ENCODE measurements around the gene PDZD2.

DNA sequence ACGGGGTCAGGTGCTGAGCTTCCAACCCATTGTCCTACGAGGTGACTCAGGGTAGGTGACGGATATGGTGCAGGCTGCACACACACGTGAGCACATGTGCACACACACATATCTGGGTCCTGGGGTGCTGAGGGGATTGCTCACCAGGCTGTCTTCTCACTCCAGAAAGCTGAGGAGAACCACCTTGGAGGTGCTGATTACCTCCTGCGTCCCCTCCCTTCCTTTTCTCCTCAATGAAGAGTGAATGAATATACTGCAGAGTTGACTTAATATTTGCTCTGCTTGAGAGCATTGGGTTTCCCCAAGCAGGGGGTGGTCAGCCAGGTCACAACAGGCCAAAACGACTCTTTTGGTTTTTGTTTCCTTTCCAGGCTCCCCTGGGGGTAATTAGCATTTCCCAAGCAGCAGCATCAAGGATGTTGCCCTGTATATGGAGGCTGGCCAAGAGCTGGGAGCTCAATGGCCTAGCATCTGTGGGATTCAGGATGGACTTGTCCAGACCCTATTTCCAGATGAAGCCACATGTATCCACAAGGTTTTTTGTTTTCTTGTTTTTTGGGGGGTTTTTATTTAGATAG is 49.7 kb downstream of the PDZD2 start:
- TF ChIP-seq EZH2 (IDR thresholded peaks at IDR 0.05; ENCODE audit: borderline replicate concordance): no peak
- TF ChIP-seq, protein P1, sequence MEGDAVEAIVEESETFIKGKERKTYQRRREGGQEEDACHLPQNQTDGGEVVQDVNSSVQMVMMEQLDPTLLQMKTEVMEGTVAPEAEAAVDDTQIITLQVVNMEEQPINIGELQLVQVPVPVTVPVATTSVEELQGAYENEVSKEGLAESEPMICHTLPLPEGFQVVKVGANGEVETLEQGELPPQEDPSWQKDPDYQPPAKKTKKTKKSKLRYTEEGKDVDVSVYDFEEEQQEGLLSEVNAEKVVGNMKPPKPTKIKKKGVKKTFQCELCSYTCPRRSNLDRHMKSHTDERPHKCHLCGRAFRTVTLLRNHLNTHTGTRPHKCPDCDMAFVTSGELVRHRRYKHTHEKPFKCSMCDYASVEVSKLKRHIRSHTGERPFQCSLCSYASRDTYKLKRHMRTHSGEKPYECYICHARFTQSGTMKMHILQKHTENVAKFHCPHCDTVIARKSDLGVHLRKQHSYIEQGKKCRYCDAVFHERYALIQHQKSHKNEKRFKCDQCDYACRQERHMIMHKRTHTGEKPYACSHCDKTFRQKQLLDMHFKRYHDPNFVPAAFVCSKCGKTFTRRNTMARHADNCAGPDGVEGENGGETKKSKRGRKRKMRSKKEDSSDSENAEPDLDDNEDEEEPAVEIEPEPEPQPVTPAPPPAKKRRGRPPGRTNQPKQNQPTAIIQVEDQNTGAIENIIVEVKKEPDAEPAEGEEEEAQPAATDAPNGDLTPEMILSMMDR (IDR thresholded peaks at IDR 0.05; ENCODE audit: poor library complexity): no peak

Measured in hepatocyte (in vitro differentiated cells).